Activated CD8-positive, alpha-beta memory T cell treated with anti-CD3 and anti-CD28 coated beads for 36 hours (primary cell): ENCODE measurements around the gene RPS6KA5. TPM values are rescaled to one million over a fixed set of nuclear protein-coding genes. Genes with fewer than 3 reads are reported as not detected.

Experiments
- CTCF ChIA-PET: fragments of 350-600 bp; sonication (Branson Sonifier 250); formaldehyde crosslinking; loops from one replicate; lab custom pipeline; 2021; ENCODE audit warnings: antibody characterized with exemption; lab: Charles Lee
- POLR2A ChIA-PET: fragments of 350-600 bp; sonication (Branson Sonifier 250); formaldehyde crosslinking; loops from one replicate; lab custom pipeline; 2021; ENCODE audit warnings: antibody characterized with exemption; lab: Charles Lee
- total RNA-seq, 2 experiments: library from RNA; stranded (reverse); gene quantifications; one replicate each; pipeline ENCODE4 v1.2.3, GENCODE V29; 2021

Gene RPS6KA5
- total RNA-seq, 2 experiments from 2014 or later, result 16.0 to 18.6 TPM

DNA sequence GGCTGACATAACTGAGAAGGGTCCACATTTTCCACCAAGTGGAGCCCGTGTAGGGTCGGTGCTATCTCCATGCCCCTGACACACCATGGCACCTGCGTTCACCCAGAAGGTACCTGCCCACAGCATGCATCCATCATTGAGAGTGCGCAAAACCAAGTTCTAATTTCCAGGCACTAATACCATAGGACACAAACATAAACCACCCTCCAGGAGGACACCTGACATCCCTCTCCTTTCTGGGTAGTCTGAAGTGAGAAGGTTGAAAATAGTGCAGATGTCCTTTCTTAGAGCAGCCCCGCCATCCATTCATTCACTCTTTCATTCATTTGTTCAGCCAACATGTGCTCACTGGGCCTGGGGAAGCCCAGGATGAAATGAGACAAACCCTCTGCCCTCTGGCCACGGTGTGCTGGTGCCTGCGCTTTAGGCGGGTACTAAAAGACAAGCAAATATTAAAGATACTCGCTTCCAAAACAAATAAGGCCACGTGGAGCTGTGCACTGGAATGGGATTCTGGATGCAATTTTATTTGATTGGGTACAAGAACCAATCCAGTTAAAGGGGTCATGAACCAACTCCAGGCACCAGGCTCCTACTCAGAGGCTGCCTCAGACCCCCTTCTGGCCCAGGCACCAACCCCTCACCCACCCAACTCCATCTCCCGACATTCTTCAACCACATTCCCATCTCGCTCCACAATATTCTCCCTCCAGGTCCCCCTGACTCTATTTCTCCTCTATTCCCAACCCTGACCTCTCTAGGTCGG lies 245.5 kb downstream of the RPS6KA5 start:
- CTCF ChIA-PET, result no interaction called here
- POLR2A ChIA-PET, result no interaction called here

DNA sequence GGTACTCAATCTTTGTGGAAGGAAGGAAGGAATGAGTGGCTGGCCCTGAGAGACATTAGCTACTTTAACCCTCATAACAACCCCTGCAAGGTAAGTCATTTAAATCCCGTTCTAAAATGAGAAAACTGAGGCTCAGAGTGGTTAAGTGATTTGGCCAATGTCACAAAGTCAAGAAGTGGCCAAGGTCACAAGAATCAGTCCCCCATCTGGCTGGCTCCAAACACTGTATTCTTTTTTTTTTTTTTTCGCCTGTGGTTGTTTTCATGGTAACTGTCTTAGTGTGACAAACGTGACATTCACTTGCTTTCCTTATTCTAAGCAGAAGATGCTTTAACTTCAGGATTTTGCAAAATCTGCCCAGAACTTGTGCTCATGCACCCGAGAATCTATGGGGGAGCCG lies 247.0 kb downstream of the RPS6KA5 start:
- ChIA-PET POLR2A (no interaction called here), CTCF (interaction anchor here (1.5 kb wide), 1 partner anchor 12 kb away, joined by 4 read pairs; no protein-coding TSS in a partner anchor)

DNA sequence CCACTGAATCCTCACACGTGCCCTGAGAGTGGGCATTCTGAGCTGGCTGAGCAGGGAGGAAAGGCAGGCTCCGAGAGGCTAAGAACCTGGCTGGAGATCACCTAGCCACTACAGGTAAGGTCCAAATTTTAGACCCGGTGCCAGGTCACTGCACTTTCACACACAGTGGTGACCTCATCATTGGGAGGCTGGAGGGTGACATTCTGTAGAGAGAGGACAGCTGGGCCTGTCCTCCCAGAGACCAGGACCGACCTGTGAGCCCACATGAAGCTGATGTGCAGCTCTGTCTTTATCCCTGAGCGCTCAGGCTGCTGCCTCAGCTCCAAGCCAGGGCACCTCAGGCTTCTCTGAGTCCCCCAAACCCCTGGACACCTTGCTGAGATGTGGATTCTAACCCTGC lies 248.3 kb downstream of the RPS6KA5 start:
- POLR2A ChIA-PET, result no interaction called here
- CTCF ChIA-PET, result interaction anchor here (1.5 kb wide), 1 partner anchor 11 kb away, joined by 4 read pairs; no protein-coding TSS in a partner anchor

DNA sequence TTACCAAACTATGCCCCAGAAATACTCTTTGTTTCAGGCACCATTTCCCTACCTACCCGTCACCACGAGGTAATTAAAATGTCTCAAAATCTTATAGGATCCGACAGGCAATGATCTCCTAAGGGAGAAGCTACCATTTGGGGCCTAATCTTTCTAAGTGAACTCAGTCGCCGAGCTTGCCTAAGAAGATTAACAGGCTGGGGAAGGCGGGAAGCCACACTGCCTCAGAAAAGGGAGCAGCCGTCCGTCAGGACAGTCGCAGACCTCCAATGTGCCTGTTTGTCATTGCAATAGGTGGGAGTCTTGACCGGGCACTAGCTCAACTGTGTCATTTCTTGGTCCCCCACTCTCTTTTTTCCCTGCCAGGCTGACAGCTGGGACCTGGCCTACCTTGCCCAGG lies 248.8 kb downstream of the RPS6KA5 start:
- ChIA-PET POLR2A (no interaction called here), CTCF (interaction anchor here (1.5 kb wide), 1 partner anchor 10 kb away, joined by 4 read pairs; no protein-coding TSS in a partner anchor)

DNA sequence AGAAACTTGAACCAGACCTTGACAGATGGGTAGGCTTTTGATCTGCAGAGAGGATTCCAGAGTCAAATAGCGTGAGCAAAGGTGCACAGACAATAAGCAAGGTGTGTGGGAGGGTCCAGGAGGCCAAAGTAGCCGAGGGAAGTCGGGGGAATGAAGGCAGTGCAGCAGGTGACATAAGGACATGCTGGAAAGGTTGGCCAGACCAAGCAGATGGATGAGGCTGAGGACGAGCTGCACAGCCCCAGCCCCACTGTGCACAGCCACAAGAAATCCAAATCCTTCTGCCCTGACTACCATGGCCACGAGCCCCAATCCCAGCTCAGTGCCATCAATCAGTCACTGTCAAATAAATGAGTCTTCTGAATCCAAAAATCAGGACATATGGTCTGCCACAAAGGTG lies 249.6 kb downstream of the RPS6KA5 start:
- ChIA-PET CTCF (no interaction called here), POLR2A (no interaction called here)

DNA sequence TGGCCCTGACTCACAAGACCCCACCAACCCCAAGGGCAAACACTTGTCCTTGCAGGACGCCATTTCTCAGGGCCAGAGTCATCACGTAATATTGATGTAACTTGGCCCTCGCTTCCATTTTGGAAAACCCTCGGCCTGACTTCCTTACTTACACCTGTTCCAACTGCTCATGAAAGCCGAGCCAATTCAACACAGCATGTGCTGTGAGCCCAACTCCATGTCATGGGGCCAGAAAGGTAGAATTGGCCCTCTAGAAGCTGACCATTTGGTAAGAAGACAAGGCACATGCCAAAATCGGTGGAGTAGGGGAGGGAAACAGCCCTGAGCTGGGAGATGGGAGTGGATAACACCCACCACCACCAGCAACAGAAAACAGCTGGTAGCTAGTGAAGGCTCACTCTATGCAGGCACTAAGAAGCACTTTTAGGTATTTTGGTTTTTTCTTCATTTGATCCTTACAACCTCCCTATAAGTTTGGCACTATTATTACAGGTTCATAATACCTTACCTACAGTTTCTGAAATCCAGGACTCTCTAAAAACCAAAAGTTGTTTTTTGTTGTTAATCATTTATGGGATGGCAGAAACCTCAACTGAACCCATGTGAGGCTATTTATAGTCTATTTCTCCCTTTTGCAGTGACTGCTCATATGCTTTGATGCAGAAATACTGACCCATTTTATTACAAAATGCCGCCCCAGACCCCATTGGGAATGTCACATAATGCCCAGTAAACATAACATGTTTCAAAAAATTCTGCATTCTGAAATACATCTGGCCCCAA lies 250.7 kb downstream of the RPS6KA5 start:
- ChIA-PET POLR2A (no interaction called here), CTCF (no interaction called here)

DNA sequence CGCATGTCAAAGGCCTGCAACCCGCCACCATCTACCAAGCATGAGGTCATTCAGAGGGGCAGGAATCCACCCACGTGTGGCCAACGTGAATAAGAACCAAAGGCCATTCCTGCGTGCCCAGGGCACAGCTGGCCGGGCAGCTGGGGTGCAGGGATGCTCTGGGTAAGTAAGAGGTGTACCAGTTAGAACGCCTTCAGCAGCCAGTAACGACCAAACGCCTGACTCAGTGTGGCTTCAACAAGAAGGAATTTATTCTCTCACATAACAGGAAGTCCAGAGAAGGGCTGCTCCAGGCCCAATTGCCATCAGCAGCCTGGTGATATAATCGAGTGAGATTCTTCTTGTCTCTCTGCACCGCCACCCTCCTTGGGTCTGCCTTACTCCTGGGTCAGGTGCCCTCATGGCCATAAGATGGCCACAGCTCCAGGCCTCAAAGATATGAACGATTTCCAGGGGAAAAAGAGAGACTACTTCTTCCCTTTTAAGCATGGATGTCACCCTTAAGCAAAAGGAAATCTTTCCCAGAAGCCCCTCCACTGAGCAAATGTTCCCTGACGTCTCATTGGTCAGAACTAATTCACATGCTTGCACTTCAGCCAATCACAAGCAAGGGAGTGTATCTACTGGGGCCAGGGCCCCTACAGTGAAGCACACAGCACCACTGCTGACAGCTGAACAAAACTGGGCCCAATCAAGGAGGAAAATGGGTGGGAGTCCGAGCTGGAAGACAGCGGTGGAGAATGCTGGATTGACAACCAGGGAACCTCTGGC lies 251.5 kb downstream of the RPS6KA5 start:
- ChIA-PET POLR2A (no interaction called here), CTCF (no interaction called here)

DNA sequence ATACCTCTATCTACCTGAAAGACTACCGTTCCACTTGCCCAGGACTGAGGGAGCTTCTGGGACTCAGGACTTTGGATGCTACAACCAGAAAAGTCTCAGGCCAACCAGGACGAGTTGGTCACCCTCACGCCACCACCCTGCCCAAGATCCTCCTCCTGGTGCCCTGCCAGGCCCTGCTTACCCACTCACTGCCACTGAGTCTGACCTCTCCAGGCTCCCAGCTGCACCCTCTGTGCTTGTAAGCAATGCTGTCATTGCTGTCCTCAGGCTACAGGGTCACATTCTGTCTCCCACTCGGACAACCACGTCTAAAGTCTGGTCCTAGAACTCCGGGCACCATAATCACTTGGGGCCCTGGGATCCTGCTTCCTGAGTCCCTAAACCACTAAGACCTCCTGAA lies 253.4 kb downstream of the RPS6KA5 start:
- CTCF ChIA-PET, result no interaction called here
- POLR2A ChIA-PET, result no interaction called here

DNA sequence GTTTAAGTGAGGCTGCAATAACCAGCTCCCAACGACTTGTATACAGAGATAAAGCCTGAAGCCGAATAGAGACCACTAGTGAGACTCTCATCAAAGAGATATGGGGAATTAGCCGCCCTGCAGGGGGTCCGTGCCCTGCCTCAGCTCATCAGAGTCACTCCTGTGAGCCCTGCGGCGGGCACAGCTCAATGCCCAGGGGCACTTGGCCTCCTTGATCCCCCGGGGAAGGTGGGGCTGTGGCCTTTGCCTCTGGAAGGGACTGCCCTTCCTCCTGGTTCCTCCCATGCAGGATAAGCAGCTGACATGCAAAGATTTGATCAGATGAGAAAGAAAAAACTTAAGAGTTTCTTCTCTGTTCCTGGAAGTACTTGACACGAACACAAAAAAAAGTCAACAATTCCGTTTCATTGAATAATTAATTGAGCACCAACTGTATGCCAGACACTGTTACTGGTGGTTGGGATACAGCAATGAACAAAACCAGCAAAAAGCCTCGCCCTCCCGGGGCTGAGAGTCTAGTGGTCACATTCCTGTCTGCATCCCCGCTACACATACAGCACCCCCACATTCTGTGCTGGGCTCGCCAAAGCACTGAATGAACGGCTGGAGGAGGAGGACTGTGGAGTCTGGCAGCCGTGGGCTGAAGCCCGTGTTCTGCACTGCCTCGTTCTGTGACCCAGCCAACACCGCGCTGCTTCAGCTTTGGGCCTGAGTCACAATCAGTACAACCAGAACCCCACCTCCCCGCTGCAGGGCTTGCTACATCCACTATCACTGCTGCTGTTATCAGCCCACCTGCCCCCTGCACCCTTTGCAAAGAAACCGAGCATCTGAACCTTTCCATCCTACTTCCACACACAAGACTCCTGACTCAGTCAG lies 254.5 kb downstream of the RPS6KA5 start:
- ChIA-PET POLR2A (no interaction called here), CTCF (no interaction called here)

DNA sequence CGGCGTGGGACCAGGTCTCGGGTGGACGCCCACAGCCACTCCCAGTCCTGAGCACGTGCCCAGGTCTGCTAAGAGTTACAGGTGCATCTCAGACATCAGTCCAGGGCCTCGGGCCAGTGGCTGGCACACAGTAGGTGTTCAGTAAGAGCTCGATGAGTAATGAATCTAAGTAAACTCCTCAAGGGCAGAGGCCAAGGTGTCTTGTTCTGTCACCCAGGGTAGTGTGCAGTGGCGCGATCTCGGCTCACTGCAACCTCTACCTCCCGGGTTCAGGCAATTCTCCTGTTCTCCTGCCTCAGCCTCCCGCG lies 255.4 kb downstream of the RPS6KA5 start:
- ChIA-PET POLR2A (no interaction called here), CTCF (no interaction called here)

DNA sequence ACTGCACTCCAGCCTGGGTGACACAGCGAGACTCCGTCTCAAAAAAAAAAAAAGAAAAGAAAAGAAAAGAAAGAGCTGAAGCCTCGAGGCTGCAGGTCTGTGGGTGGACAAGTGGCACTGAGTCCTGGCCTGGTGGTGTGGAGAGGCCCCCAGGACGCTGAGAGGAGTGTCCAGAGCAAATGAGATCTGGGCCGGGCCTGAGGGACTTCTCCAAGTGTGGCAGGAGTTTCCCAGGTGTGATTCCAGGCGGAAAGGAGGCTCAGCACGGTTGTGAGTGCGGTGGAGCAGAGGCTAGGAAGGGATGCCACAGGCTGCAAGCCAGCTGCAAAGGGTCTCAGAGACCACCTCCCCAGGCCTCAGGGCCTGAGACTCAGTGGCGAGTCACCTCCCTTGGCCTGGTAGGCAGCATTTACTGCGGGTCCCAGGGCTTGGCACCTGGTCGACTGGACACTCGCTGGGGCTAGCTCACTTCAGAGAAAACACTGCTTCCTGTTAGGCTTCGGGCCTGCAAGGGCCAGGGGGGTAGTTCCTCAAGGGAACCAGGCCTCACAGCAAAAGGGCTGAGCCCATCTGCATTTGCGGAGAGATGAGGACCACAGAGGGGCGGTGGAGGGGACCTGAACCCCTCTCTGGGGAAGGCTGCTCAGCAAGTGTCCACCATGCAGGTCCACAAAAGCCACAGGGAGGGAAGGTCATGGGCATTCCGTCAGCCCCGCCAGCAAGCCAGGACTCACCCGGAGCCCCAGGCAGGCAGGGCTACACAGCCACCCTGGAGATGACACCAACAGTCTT lies 256.0 kb downstream of the RPS6KA5 start:
- CTCF ChIA-PET, result no interaction called here
- POLR2A ChIA-PET, result no interaction called here

DNA sequence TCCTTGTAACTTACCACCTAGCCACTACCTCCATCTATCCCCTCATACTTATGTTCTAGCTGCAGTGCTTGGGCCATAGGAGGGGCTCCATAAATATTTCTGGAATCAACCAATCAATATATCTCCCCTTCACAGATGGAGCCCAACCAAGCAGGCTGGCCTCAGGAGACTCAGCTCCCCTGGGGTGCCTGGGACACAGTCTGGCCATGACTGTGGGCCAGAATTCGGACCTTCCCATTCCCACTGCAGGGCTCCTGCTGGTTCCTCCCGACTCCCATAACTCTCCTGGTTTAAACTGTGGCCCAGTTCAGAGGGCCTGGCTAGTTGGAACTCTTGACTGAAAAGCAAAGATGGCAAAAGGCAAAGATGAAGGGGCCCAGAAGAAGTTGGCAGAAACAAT lies 257.2 kb downstream of the RPS6KA5 start:
- POLR2A ChIA-PET, result no interaction called here
- CTCF ChIA-PET, result no interaction called here

DNA sequence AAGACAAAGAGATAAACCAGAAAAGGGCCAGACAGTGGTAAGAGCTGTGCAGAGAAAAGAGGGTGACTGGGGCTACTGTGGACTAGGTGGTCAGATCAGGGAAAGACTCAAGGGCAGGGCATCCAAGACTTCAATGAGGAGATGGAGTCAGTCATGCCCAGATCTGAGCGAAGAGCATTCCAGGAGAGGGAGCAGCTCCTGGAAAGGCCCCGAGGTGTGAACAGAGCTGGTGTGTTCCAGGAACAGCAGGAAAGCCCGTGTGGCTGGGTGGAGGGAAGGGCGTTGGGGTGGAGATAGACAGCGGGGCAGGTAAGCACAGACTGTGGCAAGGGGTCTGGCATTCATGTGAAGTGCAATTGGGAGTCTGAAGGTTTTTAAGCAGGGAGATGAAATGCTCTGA lies 261.0 kb downstream of the RPS6KA5 start:
- ChIA-PET CTCF (no interaction called here), POLR2A (no interaction called here)

DNA sequence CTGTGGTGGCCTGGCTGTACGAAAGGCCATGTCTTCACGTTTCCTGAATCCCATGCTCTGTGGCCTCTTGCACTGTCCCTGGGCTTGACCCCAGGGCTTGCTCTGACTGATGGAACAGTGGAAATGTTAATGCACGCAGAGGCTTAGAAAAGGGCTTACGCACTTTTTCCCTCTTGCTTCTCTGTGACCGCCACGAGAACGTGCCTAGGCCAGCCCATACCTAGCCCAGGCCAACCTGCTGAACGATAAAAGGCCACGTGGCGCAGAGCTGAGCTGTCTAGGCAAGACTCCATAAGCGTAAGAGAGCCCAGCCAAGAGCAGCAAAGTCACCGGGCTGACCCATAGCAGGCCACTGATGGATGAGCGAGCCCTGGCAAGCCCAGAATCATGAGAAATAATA lies 262.5 kb downstream of the RPS6KA5 start:
- POLR2A ChIA-PET, result no interaction called here
- CTCF ChIA-PET, result no interaction called here

Other genes starting within 250 kb of the RPS6KA5 start
- gene TTC7B, start 244.2 kb downstream of the RPS6KA5 start, total RNA-seq, result 1 to 10 TPM; 7.0 to 8.5 TPM
- 10 to 100 TPM; 41.1 to 44.5 TPM for gene DGLUCY, start 53.4 kb upstream of the RPS6KA5 start, total RNA-seq
- gene GPR68, start 184.1 kb upstream of the RPS6KA5 start, total RNA-seq, result 1 to 10 TPM; 7.2 to 7.8 TPM